Forelimb muscle (tissue), 1 donor: ENCODE measurements around the gene ACTR6. TPM values are rescaled to one million over a fixed set of nuclear protein-coding genes. Genes with fewer than 3 reads are reported as not detected.
"Not testable (repeated sequence)": the region's sequence is repeated elsewhere in the genome, so short reads cannot be mapped to it uniquely, and the experiment has no call there.

Experiments
- DNase-seq: peaks from one replicate; pipeline ENCODE4 v3.0.0-alpha.2; 2013; ENCODE audit warnings: low read depth
- polyA plus RNA-seq: library from polyadenylated mRNA; unstranded; fragments of 120-200 nt; gene quantifications from one replicate; pipeline ENCODE4 v1.2.1, GENCODE V29; 2013; ENCODE audit not compliant: insufficient read length

Gene ACTR6
- polyA plus RNA-seq, 1 donor, result 18.1 TPM

DNA sequence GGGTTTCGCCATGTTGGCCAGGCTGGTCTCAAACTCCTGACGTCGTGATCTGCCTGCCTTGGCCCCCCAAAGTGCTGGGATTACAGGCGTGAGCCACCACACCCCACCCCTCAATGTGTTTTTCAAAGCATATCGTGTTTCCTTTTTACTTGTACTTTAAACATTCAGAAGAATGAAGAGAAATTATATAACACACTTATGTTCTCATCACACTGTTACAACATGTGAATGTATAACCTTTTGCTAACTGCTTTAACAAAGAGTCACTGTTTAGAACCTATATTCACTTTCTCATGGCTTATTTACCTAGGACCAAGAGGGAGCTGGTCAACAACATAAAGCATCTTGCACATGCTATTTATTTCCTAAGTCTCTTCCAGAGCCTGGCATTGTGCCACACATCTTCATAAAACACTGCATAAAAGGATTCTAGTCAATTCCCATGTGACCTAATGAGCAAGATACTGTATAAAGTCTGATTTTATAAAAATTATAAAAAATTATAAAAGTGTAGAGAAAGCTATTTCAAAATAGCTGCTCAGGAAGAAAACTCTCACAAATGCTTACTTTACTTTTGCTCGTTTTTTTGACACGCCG lies 16.0 kb upstream of the ACTR6 start:
- DNase-seq, result no peak

DNA sequence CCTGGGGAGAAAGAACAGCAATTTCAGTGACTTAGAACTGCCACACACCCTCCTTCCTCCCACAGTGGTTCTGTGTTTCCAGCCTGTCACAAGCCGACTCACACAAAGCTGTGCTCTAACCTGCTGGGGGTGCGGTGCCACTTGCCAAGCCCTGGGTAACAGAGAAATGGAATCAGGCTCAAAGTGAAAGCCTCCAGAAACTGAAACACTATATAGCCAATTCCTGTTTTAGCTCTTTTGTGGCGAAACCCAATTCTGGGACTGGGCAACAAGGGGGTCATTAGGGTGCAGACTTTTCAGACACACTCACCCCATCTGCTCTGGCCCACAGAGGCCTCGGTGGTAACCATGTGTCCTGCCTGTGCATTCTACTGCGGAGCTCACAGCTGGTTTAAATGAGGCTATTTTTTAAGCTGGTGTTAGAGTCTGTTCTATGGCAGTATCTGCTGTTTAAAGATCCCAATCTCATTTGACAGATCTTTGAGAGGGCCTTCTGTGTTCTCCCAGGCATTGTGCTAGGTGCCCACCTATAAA lies 15.2 kb upstream of the ACTR6 start:
- DNase-seq, result no peak

DNA sequence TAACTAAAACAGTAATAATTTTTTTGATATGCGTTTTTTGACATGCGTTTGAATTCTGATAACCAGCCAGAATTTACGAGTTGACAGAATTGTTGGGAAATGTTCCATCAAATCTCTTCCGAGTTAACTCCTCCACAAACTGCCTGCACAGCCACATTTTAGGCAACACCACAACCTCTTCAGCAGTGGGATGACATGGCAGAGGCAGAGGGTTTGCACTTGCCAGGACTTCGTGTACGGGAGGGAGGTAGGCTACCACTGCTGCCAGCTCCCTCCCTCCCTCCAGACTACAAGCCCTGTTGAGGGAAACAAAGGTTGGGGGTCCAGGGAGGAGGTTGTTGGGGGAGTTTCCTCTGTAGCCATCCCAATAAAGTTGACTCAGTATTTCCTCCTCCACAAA lies 14.5 kb upstream of the ACTR6 start:
- DNase-seq, result no peak

DNA sequence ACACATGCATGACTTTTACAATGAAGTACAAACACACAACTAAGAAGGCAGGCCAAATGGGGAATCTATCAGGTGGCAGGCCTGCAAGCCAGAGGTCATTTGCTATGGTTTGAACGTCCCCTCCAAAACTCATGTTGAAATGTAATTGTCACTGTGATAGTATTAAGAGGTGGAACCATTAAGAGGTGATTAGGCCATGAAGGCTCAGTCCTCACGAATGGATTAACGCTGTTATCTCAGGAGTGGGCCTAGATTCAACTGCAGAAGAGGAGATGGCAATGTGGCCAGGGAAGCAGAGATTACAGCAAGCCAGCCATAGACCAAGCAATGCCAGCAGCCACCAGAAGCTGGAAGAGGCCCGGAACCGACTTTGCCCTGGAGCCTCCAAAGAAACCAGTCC lies 13.5 kb upstream of the ACTR6 start:
- DNase-seq, result no peak

DNA sequence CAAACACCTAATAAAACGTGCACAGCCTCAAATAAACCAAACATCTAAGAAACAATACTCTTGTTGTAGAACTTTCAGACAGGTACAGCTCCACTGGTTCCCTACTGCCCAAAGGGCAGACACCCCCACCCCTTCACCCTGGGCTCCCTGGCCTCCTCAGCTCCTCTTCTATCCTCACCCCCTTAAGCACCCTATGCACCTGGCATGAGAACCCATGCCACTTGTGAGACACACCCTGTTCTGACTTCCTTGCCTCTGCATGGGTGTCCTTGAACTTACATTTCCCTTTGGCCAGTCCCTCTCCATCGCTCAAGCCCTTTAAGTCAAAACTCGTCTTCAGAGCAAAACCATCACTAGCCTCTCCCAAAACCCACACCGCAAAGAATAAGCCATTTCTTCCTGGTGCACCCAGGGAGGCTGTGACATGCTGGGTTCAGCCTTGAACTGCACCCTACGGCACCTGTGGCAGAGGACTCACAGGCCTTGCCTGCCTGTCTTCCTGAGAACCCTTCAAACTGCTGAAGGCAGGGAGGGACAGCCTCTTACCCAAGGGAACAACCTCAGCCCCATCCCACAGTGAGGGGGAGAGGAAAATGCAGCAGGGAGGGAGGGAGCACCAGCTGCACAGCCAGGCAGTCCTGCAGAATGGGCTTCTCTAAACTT lies 12.6 kb upstream of the ACTR6 start:
- DNase-seq, result no peak

DNA sequence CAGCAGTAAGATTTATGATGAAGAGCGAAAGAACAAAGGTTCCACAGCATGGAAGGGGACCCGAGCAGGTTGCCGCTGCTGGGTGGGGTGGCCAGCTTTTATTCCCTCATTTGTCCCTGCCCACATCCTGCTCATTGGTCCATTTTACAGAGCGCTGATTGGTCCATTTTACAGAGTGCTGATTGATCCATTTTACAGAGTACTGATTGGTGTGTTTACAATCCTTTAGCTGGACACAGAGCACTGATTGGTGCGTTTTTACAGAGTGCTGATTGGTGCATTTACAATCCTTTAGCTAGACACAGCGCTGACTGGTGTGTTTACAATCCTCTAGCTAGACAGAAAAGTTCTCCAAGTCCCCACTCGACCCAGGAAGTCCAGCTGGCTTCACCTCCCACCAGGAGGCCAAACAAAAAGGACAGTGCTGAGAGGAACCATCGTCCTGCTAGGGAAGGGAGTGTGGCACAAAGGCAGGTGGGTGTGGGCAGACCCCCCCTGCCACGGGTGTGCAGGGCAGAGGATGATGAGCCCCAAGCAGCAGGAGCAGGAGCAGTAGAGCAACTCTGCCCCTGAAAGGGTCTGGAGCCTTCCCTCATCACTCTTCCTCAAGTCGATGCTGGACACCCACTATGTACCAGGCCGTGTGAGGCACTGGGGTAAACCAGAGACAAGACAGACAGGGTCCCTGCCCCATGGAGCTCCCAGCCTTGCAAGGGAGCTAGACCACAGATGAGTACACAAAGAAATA lies 11.6 kb upstream of the ACTR6 start:
- not testable (repeated sequence) for DNase-seq

DNA sequence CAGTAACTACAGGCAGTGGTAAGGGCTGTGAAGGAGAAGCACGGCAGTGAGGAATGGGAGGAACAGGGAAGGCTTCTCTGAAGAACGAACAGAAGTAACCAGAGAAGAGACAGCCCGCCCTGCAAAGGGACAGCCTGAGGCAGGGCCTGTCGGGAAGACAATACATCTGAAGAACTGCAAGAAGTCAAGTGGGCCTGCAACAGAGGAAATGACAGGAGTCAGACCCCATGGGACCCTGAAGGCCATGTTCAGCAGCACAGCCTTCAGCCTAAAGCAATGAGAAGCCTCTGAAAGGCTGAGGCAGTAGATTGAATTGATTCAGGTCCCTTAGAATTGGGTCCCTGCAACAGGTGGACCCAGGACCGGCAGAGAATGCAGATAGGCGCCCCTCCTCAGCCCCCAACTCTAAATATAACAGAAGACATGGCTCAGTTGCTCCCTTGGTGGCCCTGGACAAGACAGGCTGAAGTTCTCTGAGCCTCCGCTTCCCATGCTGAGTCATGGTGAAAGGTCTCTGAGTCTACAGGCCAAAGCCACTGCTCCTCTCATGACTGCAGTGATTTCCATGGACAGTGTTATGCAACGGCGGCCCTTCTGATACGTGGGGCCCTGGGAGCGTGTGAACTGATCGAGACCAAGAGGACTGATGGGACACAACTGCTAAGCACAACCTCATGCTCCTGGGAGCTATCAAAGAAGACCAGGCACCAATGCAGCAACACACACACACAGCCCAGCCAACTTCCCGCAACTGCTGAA lies 10.8 kb upstream of the ACTR6 start:
- DNase-seq, result no peak

DNA sequence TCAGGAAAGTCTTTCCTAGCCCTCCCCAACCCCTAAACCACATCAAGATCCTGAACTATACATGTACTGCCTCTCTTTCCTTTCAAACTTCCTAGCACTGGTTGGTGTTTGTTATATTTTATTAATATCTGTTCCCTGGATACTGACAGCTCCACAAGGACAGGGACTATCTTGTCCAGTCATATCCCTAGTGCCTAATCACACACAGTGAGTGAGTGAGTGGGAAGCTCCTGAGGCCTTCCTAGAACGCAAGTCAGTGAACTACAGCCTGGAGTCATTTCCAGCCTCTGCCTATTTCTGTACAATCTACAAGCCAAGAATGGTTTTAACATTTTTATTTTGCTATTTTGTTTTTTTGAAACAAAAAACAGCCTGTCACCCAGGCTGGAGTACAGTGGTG lies 7.5 kb upstream of the ACTR6 start:
- no peak for DNase-seq

DNA sequence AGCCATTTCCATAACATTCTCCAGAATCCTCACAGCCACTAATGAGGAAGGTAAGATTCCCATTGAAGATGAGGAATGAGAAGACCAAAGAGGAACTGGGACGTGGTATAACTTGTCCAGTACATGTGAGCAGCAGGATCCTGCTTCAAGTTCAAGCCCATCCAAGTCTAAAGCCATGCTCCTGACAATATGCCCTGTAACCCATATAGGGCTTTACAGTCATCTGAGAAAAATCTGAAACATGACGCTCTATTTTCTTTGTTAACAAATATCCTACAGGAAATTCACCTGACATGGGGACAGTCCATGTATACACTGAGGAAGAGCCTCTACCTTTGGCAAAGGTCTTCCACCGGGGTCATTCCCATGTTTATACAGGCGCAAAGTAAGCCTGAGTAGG lies 3.1 kb upstream of the ACTR6 start:
- no peak for DNase-seq

DNA sequence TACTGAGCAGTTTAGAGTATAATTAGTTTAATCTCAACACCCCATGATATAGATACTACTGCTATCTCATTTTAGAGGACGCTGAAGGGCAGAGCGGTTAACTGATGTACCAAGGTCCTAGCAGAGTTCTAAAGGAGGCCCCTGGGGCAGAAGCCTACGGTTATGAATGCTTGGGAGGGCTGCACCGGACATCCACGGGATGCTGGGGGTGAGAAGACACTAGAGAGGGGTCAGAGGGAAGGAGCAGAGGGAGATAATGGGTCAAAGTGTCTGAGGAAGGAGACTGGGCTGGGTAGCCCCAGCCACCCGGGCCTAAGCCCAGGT lies 1.6 kb upstream of the ACTR6 start:
- no peak for DNase-seq

DNA sequence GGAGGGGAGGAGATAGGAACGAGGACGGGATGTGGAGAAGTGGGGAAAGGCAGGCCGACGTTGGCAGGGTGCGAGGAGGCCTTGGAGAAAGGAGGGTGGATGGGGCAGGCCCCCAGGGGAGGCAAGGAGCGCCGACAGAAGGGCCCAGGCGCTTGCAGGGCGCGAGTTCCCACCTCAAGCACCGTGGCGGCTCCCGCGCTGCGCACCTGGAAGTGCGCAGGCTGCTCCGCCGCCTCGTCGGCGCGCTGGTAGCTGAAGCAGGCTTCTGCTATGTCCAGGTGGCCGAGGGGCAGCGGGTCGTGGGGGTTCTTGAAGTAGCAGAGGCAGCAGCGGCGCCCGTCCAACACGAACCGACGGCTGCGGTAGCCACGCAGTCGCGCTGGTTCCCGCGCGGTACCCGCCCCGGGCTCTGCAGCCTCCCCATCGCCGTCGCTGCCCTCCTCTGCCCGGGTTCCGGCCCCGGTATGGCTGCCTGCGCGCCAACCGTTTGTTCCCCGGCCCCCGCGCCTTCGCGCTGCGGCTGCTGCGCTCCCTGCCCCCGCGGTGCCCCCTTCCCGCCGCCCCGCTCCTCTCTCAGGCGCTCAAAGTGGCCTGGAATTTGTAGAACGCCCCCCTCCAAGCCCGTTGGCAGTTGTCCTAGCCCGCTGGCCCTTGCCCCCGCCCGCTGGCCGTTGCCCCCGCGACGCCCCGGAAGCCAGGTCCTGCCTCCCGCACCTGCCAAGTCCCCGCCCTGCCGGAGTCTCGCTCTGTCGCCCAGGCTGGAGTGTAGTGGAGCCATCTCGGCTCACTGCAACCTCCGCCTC lies 1.1 kb upstream of the ACTR6 start:
- no peak for DNase-seq

DNA sequence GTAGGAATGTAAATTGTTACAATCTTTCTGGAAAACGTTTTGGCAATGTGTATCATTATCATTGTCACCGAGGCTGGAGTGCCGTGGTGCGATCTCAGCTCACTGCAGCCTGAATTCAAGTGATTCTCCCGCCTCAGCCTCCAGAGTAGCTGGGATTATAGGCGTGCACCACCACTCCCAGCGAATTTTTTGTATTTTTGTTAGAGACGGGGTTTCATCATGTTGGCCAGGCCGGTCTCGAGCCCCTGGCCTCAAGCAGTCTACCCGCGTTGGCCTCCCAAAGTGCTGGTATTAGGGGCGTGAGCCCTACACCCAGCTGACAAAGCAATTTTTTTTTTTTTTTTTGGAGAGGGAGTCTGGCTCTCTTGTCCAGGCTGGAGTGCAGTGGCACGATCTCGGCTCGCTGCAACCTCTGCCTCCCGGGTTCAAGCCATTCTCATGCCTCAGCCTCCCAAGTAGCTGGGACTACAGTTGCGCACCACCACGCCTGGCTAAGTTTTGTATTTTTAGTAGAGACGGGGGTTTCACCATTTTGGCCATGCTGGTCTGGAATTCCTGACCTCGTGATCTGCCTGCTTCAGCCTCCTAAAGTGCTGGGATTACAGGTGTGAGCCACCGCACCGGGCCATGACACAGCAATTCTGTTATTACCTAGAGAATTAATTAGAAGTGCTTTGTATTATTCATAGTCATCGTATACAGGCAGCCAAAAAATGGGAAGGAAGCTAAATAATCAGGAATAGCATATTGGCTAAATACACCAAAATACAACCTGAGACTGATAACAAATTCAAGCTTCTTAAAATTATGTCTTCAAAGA lies 1.2 kb downstream of the ACTR6 start:
- DNase-seq, result no peak

DNA sequence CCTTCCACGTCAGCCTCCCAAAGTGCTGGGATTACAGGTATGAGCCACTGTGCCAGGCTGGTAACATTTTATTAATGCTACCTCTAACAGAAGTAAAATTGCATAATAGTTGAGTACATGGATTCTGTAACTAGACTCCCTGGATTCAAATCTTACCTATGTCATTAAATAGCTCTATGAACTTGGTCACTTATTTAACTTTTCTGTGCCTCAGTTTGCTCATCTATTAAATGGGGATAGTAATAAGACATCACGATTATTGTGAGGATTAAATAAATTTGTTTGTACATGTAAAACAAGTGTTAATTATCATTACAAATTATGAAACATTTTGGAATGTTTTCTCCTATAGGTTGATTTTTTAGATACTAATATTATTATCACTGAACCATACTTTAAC lies 6.7 kb downstream of the ACTR6 start:
- DNase-seq, result no peak

DNA sequence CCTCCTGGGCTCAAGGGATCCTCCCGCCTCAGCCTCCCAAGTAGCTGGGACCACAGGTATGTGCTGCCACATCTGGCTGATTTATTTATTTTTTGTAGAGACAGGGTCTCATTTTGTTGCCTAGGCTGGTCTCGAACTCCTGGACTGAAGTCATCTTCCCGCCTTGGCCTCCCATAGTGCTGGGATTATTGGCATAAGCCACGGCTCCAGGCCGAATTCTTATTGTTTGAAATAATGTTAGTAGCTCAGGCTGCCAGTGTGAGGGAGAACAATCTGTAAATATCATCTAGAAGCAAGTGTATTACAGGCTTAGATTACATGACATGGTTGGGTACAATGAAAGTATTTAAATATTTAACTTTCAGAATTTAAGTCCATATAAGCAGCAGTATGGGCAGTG lies 8.2 kb downstream of the ACTR6 start:
- no peak for DNase-seq

DNA sequence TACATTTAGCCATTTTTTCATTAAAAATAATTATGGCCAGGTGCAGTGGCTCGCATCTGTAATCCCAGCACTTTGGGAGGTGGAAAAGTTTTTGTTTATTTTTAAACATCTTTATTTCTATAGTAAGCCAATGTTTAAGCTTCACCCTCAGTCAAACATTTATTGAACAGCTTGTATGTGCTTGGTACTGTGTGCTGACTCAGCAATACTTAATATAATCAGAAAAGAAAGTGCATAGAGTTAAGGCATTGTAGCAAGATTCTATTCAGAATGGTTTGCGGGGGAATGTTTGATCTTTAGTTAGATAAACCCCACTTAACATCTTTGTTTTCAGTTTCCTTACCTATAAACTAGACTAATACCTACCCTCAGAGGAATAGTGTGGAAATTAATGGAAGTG lies 11.1 kb downstream of the ACTR6 start:
- DNase-seq, result no peak

DNA sequence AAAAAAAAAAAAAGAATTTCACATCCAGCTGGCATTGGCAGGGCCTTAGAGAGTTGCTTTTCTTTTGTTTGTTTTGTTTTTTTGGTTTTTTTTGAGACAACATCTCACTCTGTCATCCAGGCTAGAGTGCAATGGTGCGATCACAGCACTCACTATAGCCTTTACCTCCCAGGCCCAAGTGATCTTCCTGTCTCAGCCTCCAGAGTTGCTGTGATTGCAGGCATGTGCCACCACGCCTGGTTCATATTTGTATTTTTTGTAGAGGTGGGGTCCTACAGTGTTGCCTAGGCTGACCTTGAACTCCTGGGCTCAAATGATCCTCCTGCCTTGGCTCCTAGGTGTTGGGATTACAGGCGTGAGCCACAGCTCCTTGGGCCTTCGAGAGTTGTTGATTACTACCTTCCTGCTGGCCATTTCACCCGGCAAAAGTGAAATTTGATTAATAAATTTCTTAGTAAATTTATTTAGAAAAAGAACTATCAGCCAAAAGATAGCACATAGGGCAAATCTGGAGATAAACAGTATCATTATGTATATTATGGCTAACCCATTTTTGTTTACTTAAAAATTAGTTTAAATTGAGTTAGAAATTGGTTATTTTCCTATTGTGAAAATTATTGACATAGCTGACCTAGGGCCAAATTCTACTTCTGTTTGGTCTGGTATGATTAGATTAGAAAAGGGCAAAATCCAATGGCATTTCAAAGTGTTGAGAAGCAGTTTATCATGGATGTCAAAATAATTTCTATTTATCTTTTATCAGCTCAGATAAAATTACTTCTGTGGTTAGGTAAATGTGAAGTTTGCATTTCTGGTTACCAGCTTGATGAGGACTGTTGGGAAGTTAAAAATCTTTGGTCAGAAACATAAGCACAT lies 12.6 kb downstream of the ACTR6 start:
- DNase-seq, result no peak

DNA sequence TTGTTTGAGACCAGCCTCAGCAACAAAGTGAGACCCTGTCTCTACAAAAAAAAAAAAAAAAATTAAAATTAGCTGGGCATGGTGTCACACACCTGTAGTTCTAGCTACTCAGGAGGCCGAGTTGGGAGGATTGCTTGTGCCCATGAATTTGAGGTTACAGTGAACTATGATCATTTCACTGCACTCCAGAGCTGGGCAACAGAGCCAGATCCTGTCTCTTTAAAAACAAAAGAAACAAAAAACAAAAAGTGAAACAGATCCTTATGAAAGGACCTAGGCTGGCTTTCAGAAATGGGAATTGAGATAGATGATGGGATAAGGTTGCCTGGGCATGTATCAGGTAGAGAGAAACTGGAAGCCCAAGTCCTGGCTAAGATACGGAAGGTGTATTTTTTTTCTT lies 13.9 kb downstream of the ACTR6 start:
- DNase-seq, result no peak

DNA sequence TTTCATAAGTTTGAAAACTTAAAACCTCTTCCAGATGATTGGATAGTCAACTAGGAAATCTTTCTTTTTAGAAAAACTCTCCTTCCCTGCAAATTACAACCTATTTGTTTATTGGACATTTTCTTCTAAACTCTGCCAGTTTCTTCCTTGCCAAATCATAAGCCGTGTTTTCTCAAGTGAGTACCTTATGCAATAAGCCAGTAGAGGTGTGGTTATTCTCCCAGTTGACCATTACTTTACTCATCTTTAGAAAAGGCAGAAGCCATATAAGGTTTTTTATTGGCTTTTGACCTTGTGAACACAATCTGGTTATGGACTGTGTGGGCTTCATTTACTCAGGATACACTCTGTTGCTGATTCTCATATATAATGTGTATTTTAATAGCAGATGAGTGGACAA lies 14.6 kb downstream of the ACTR6 start:
- no peak for DNase-seq

DNA sequence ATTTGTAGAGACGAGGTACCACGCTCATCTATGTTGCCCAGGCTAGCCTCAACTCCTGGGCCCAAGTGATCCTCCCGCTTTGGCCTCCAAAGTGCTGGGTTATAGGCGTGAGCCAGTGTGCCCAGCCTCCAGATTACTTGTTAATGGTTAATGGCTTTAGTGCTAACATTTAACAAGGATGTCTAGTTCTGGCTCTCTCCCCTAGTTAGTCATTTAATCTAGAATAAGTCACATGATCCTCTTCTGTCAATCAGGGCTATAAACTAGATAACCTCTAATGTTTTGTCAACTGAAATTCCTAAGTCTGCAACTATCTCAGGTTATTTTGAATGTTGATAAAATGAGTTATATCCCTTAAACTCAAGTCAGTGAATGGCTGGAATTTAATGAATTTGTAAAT lies 15.7 kb downstream of the ACTR6 start:
- no peak for DNase-seq
